Measurements from ENCODE around the gene GFOD1.

DNA sequence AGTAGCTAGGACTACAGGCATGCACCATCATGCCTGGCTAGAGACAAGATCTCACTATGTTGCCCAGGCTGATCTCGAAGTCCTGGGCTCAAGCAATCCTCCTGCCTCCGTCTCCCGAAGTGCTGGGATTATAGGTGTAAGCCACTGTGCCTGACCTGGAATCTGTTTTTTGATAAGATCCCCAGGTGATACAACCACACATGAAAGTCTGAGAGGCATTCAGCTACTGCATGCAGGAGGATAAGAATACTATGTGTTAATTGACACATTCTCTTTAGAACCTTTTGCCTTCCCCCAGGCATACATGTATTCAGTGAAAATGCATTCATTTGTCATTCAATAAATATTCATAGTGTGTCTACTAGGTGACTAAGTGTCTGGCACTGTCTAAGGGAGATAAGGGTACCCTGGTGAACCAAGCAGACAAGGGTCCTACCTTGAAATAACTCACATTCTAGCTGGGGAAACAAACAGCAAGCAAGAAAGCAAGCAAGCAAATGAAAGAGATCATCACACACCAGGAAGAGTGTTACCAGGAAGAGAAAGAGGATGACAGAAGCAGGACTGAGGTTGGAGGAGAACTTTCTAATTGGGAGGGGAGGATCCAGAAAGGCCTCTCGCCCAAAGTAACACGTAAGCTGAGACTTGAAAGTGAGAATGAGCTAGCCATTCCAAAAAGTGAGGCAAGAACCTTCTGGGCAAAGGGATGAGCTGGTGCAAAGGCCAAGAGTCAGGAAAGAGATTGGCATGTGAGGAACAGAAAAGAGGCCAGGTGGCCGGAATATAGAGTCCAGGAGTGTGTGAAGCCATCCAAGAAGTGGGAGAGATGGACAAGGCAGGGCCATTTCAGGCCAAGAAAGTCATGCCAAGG is 6.5 kb downstream of the GFOD1 start:
- TF ChIP-seq, protein P1, sequence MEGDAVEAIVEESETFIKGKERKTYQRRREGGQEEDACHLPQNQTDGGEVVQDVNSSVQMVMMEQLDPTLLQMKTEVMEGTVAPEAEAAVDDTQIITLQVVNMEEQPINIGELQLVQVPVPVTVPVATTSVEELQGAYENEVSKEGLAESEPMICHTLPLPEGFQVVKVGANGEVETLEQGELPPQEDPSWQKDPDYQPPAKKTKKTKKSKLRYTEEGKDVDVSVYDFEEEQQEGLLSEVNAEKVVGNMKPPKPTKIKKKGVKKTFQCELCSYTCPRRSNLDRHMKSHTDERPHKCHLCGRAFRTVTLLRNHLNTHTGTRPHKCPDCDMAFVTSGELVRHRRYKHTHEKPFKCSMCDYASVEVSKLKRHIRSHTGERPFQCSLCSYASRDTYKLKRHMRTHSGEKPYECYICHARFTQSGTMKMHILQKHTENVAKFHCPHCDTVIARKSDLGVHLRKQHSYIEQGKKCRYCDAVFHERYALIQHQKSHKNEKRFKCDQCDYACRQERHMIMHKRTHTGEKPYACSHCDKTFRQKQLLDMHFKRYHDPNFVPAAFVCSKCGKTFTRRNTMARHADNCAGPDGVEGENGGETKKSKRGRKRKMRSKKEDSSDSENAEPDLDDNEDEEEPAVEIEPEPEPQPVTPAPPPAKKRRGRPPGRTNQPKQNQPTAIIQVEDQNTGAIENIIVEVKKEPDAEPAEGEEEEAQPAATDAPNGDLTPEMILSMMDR (conservative IDR thresholded peaks at IDR 0.05; ENCODE audit: low read depth, low read length), result no peak
- TF ChIP-seq EZH2 (IDR thresholded peaks at IDR 0.05; ENCODE audit: borderline replicate concordance, low read depth, low read length, poor library complexity, severe bottlenecking), result no peak
